Stimulated activated CD8-positive, alpha-beta memory T cell treated with anti-CD3 and anti-CD28 coated beads, Interleukin-2, amount 100 ng/mL, for 48 hours (primary cell): Measurements from ENCODE around the gene VSX1.

Source experiments
- DNase-seq, 2 donors: peaks; one replicate each; pipeline ENCODE4 v3.0.0-alpha.2; 2020; ENCODE audit warnings: low read depth in 2 of 2

Gene VSX1

DNA sequence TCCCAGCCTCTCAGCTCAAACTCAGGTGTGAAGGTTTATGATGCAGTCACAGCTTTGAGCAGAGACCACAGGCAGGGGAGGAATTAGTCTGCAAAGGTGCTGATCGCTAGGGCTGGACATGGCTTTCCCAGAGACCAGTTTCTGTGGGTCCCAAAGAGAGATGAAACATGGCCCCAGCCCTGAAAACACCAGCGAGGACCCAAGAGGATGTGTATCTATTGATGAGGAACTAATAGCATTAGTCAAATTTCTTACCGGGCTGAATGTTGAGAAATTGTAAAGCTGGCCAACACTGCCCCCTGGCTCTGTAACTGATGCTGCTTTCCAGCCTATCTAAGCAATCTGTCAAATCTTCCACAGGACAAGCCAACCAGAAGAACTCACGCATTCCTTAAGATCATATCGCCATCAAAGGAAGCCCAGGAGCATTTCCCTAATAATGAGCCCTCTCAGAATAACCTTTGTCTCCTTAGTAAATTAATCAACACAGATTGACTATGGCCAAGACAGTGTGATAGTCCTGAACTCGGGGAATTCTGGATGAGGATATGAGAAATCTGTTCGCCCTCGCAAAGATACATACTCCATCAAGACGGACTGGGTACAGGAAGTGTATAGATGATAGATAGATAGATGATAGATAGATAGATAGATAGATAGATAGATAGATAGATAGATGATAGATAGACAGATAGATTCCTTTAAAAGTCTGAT lies 16.2 kb downstream of the VSX1 start:
- peak in 1 of 2 donors; percentile 26 for DNase-seq

DNA sequence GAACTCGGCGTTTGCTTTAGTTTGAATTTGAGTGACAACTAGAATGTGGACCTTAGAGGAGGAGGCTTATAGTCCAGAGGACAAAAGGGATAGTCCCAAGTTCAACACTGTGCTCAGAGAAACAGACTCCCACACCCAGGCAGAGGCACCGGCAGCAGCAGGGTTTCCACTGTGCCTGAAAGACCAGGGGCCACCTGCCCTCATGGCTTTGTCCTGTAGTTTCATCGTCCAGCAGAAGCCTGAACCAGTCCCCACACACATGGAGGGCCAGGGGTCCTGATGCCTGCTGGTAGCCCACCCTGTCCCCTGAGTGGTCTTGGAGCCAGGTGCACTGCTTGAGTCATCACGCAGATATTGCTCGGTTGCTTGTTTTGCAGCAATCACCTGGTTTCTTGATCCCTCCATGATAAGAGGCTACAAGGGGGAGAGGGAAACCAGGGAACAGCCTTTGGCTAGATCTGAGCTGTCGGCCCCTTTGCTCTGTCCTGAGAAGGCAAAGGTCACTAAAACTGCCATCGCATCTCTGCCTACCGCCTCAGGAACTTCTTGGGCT lies 16.8 kb downstream of the VSX1 start:
- DNase-seq = no peak

DNA sequence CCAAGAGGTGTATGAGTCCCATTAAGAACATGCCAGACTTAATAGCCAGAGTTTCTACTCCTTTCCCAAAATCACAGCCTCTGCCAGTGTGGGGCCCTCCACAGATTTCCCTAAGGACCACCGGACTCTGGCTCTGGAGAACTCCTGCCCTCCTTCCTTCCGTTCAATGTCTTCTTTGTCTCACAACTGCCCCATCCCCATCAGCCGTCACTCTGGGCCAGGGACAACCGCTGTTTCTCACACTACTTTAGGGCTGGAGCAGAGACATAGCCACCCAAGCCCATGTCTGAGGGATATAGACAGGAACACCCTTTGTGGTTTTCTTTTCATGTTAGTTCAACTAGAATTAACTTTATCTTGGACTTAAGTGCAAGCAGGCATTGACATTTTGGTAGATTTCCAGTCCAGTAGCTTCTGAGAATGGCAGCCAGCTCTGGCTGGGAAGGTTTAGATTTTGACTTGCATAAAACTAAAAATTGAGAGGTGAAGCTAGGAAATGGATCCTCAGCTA lies 17.3 kb downstream of the VSX1 start:
- DNase-seq = no peak

DNA sequence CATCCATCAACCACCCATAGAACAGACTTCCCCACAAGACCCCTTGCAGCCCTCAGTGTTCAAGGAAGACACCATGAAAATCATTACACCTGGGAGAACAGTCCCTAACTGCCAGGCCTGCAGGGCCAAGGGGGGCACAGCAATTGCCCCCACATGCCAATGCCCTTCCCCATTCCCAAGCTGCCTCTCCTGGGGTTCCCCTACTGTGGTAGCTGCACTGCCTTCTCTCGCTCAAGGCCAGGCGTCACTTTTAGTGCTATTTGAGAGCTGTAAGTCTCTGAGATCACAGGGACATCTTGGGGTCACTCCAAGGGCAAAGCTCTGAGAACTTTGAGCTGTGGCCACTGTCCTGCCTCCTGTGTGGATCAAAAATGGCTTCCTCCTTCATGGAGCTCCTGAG lies 18.0 kb downstream of the VSX1 start:
- no peak for DNase-seq

DNA sequence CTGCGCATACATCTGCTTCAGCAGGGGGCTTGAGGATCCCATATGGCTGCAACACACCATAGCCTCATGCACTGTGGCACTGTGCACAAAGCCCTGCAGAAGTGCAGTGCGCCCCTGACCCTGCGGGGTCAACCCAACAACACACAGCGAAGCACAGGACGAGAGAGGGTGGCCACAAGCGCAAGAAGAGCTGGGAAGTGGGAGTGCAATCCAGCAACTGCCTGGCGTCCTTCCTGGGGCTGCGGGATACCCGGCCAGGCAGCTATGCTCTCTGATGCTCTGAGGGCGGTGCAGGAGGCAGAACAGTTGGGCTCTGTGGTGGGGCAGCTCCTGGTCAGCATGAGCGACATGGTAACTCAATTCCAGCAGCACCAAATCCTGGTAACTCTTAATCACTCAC lies 18.4 kb downstream of the VSX1 start:
- DNase-seq = no peak

DNA sequence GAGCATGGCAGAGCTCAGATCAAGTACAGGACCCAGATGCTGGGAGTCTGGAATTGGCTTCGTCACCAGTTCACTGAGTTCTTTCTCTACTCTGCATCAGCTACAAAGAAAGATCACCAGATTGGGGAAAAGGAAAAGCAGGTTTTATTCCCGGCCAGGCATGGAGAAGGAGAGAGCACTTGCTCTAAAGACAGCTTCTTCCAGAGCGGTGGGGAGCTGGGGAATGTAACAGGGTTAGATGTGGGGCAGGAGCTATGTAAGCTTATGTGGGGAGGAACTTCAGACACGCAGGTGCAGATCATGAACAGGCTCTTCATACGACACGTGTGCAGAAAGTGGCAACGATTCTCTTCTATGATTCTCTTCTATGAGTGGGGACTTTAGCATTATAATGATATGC lies 19.1 kb downstream of the VSX1 start:
- no peak for DNase-seq

DNA sequence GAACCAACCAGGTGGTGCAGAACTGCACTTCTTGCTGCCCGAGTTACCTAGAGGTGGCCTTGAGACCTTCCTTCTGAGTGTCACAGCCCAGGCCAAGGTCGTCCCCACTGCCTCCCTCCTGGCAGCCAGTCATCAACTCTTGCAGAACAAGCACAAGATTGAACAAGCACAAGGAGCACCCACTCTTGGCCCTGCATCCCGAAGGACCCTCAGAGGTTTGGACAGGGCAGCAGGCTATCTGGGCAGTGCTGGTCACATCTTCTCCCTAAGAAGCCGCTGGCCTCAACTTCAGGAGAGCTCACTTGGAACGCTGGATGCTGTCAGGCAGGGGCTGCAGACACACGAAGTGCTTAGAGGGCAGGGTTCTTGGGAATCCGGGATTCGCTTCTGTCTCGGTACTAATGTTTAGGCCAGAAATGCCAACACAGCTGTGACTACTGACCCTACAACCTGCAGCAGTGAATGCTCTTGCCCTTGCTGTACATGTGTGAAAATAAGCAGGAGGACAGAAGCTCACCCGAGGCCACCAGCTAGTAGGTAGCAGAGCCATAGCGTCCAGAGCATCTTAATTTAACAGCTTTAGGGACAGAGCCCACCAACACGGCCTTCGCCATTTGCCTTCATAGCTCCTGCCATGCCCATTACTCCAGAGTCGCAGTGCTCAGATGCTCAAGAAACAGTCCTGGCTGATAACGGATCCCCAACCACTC lies 20.0 kb downstream of the VSX1 start:
- no peak for DNase-seq

DNA sequence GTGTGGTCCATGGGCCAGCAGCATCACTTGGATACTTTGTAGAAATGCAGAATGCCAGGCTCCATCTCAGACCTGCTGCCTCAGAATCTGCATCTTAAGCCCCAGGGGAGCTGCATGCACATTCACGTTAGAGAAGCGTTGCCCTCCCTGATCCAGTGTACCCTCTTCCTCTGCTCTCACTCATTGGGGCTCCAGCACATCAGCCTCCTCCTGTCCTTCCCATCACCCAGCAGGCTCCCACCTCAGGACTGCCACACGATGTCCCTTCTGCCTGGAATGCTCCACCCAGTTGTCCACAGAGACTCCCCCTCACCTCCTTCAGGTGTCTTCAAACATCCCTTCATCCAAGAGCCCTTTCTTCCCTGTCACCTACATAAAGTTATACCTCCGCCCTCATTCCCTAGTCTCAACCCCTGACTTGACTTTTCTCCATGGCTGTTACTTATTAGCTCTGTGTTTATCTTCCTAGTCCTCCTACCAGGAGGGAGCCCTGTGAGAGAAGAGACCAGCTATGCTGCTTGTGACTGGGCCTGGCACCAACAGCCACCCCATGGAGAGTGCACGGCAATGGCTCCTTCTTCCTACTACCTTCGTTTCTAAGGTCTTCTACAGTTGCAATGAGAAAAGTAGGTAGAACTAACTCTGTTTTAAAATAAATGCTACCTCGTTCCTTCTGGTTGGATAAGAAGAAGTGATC lies 20.7 kb downstream of the VSX1 start:
- no peak for DNase-seq

DNA sequence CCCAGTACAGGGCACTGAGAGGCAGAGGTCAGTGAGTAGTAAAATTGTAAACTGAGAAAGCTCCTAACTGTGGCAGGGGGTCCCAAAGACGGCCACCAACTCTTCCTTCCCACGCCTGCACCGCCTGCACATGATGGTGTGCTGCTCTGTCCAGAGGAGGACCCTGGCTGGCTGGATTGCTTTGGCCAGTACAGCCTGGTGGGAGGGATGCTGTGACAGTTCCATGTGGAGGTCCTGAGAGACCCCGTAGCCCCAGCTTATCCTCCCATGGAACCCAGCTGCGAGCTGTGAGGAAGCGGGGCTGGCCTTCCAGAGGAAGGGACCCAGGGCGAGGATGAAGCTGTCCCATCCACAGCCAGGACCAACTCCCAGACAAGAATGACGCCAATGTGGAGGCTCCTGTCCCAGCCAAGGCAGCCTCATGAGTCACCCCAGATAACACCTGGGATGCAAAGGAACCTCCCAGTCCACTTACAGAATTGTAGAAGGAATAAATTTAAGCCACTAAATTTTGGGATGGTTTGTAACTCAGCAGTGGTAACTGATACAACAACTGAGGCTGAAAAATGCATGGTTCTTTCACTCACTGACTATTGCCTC lies 22.0 kb downstream of the VSX1 start:
- no peak for DNase-seq

DNA sequence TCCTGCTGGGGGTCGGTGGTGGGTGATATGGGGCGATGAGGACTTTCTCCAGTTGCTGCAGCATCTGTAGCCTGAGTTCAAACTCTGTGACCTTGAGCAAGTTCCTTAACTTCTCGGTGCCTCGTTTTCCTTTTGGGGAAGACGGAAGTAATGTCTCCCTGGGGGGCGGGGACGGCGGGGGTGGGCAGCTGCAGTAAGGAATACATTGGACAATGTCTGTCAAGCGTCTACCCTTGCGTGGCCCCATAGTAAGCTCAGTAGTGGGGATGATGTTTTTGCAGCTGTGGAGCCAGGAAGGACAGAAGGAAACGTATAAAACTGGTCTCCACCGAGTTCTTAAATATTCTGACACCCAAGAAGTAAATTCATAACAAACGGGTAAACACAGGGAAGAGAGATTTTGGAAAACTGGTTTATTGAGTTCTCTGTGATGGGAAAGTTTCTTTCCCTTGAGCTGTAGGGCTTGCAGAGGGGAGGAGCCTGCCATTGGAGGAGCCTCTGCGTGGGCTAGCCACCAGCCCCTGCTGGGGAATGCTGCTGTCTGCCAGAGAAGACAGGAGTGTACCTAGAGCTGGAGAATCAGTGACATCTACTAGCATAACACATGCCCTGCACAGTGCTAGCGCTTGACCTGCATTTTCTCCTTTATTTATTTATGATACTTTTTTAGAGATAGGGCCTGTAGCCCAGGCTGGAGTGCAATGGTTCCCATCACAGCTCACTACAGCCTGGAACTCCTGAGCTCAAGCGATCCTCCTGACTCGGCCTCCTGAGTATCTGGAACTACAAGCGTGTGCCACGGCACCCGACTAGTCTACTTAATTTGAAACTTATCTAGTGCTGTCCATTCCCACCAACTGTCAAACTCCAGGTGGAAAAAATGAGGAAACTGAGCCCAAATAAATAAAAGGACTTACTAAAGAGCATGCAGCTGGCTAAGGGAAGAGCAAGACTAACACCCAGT lies 22.8 kb downstream of the VSX1 start:
- DNase-seq = no peak

DNA sequence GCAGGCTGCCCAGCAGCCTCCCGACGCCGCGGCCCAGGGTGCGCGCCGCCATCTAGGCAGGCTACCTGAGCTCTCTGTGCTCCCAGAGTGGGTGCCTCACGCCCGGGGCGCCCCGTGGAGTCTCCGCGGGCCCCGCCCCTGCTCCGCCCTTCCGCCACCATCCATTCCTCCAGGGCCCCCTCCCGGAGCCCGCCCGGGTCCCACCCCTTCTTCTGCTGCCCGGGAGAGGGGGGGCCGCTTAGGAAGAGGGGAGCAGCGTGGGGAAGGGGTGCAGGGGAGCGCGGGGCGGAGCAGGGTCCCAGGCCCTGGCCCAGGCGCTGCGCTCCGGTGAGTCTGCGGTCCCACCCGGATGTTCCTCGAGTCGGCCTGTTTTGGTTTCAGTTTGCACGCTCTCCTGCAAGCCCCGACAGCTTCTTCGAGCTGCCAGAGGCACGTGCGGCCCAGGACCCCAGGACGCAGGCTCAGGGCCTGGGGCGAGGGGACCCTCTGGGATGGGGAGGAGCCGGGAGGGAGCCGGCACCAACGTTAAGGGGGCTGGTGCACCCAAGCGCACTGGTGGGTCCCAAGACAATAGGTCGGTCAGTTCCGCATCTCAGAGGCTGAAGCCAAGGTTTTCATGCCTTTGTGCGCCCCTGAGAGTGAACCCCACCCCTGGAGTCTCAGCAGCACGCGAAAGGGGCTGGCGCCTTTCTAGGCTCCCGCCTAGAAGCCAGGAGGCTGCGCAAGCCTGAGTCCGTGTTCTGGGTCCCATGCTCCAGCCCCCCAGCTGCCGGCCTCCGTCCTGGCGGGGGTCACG lies 23.7 kb downstream of the VSX1 start, which contains the start of gene ACSS1:
TSS of gene ACSS1 (minus strand) at position 89 of the 796 bp plus-strand sequence. CDS start at position 52, 37 bp downstream.
- DNase-seq = peak; percentile 45 to 57

DNA sequence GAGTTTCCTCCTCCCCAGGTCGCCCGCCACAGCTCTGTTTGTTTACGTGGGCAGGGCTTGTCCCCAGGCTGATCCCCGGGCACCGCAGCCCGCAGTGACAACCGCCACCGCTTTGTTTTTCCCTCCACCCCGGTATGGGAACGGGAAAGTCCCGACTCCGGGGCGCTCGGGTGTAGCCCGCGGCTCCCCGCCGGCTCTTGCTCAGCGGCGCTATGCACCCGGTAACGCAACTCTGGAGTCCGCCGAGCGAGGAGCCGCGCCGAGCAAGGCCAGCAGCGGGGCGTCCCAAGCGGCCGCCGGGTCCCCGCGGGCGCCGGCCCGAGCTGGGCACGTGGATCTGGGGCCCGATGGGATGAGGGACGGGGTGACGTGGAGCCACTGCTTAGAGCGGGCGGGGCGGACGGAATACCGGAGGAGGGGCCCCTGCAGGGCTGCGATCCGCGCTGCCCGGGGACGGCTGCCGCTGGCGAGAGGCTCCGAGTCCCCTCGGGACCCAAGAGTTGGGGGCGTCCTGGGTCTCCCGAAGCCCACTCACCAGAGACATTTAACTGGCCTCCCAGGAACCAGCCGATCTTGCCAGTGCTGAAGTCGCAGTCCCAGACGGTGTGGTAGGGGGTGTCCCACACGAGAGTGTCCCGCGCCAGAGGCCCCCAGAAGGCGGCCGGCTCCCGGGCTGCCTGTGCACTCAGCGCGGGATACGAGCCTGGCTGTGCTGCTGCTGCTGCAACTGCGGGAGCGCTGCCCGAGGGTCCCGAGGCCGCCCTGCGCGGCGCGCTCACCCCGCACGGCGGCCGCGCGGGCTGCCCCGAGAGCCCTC lies 24.5 kb downstream of the VSX1 start:
- peak; percentile 54 to 66 for DNase-seq

DNA sequence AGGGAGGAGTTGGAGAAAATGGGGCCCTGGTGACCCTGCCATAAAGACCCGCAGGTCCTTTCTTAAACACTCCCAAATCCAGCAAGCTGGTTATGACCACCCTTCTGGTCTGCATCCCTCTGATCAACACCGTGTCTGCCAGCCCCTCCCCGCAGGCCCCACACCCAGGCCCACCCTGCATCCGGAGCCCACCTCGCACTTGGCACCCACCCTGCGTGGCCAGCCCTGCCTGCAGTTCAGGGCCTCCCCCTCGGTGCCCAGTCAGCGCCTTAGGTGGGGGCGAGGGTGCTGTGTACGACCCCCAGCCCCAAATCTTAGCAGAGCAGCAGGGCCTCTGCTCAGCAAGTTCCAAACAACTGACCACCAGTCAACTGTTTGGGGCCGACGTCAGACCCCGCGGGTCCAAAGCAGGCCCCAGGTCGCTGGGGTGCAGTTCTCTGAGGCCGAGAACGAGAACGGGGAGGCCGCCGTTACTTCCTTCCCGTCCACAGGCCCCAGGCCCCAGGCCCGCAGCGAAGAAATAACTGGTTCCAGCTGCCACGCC lies 25.2 kb downstream of the VSX1 start:
- DNase-seq = no peak

DNA sequence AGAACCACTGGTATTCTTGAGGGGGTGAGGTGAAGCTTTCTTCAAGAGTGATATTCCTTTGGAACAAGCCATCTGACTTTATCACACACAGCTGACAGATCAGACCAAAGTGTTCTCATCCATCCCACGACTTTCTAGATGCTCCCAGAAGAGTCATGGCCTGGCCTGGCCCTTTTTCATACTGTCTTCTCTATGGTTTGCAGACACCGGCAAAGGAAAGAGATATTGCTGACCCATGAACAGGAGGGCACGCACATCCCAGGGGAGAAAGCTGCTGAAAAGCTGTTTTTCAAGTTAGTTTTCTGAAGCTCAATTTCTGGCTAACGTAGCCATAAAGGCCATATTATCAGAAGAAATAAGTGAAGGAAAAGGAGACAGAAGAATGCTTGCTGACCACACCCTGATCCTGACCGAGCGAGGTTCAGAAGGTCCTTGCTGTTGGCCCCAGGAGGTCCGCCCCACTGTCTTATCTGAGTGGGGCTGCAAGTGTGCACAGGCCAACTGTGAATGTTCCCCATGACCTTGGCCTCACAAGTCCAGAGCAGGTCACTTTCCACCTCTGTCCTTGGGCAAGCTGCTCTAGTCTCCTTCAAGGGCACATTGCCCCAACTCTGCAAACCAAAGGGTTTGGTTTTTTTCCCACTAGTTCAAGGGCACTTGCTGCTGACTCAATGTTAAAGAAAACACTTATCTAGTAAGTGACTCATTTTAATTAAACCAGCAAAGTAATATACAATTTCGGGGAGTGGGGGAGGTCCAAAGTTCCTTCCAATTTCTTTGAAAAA lies 26.0 kb downstream of the VSX1 start:
- no peak for DNase-seq

DNA sequence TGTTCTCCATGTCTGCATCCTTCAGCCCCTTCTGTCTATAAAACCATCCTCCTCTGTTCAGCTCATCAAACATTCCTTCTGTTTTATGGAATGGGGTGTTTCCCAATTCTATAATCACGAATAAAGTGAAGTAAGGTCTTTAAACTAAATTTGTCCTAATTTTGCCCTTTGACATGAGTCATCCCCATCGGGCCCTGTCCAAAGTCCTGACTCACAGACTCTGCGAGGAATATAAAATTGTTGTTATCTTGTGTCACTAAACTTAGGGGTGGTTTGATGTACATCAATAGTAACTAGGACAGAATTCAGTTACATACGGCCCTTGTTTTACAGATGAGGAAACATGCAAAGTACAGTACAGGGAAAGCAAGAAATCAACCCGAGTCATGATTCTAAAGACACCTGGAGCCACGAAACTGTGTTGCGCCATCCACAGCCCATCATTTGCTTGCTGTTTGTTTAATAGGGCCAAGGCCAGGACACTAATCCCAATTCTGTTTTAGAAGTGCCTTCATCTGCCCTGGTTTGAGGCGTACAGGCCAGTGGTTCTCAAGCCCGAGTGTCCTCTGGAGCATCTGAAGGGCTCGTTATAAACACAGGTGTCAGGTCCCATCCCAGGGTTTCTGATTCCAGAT lies 26.8 kb downstream of the VSX1 start:
- no peak for DNase-seq

DNA sequence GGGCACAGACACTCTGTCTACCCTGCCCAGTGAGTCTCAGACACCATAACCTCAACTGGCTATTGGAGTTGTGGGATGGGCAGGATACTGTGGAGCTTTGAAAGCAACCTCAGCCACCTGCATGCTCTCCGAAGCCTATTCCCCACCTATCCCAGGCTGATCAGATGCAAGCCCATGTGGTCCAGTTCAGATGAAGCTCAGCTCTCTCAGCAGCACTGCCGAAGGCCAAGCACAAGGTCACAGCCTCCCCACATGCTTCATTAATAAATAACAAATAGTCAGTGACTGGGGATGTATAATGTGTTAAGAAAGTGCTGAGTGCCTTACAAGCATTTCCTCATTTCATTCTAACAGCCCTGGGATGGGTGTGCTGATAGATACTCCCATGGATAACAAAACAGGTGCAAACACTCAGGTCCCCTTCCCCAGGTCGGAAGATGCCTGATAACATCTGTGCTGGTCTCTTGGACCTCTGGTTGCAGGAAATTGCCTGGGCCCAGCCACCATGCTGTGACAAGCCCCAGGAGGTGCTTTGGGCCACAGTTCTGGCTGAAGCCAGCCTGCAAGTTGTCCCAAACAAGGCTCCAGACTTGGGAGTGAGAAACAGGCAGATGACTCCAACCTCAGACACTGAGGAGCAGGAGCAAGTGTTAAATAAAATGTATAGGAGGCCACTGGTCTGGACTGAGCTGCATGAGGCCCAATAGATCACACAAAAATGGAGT lies 27.7 kb downstream of the VSX1 start:
- no peak for DNase-seq
